Fibroblast of villous mesenchyme (primary cell): ENCODE results near the gene SLMAP. TPM values are rescaled to one million over a fixed set of nuclear protein-coding genes. Genes with fewer than 3 reads are reported as not detected.
A peak's percentile ranks its signal among the peaks of the same experiment; 100 is the strongest.

ENCODE experiments used
- DNase-seq: peaks from one replicate; pipeline ENCODE4 v3.0.0-alpha.2; 2010; ENCODE audit warnings: low read depth
- H3K4me3 ChIP-seq: 2 replicates; pipeline ENCODE4 v1.5.1; 2011; ENCODE audit warnings: low read depth, mild to moderate bottlenecking, low read length
- total RNA-seq: library from RNA; depleted of rRNA; stranded (reverse); fragments of >200 nt; gene quantifications from 2 replicates; pipeline ENCODE4 v1.2.3, GENCODE V29; 2012
- TF ChIP-seq, protein P1 (sequence below): IDR thresholded peaks from 2 replicates; pipeline ENCODE4 v1.5.1; 2012; ENCODE audit warnings: low read depth, mild to moderate bottlenecking, low read length; ENCODE audit not compliant: insufficient read depth

The SLMAP gene
- total RNA-seq, 1 donor: 77.3 TPM

GRCh38 chr3:57893156-57893555 is 137.0 kb downstream of the SLMAP start:
- DNase-seq: no peak
- no peak overlapping the region for H3K4me3 ChIP-seq
- TF ChIP-seq, protein P1, sequence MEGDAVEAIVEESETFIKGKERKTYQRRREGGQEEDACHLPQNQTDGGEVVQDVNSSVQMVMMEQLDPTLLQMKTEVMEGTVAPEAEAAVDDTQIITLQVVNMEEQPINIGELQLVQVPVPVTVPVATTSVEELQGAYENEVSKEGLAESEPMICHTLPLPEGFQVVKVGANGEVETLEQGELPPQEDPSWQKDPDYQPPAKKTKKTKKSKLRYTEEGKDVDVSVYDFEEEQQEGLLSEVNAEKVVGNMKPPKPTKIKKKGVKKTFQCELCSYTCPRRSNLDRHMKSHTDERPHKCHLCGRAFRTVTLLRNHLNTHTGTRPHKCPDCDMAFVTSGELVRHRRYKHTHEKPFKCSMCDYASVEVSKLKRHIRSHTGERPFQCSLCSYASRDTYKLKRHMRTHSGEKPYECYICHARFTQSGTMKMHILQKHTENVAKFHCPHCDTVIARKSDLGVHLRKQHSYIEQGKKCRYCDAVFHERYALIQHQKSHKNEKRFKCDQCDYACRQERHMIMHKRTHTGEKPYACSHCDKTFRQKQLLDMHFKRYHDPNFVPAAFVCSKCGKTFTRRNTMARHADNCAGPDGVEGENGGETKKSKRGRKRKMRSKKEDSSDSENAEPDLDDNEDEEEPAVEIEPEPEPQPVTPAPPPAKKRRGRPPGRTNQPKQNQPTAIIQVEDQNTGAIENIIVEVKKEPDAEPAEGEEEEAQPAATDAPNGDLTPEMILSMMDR: no peak

DNA sequence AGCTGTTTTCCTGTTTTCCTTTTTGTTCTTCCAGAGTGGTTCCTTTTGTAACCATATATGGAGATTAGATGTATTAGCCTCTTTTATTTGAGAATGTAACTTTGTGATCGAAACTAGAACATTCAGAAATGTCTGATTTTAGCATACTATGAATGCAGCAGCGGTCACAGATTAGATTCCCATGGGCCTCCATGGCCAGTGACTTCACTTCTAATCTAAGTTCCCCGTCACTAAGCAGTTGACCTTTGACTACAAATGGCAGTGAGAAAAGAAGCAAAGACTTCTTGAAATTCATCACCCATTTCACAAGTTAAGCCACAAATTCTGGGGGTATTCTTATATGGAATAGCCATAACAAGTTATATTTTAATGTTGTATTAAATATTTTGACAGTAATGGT is 137.6 kb downstream of the SLMAP start:
- DNase-seq: no peak
- H3K4me3 ChIP-seq: no peak overlapping the region
- TF ChIP-seq, protein P1: no peak

DNA sequence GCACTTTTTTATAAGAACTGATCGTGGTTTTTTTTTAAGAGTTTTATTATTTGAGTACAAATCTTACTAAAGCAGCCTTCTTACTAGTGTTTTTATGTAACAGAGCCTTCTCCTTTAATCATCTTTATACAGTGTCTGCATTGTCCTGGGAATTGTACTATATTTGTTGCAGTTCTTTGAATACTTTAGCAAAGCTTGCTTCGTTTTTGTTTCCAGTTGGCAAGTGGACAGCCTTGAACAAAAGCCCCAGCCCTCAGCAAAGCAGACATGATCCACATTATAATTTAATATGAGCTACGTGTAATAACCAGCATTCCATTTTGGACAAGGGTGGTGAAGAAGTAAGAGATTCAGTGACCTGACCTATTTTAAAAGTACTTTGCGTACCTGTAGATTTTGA is 139.9 kb downstream of the SLMAP start:
- TF ChIP-seq, protein P1: no peak
- no peak for DNase-seq

DNA sequence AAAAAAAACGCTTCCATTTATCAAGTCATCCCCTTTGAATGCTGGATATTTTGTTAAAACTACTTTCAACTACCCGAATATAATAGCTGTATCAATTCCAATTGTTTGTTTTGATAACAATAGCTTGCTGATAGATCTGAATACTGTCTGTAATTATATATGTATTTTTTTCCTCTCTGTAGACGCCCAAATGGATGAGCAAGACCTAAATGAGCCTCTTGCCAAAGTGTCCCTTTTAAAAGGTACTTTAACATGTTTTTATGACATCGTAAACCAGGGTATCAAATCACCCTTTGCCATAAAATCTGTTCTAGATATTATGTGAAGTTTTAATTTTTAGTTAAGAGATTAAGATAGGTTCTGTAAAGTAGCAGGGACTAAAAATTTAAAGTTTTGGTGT is 140.6 kb downstream of the SLMAP start:
- H3K4me3 ChIP-seq: no peak overlapping the region
- TF ChIP-seq, protein P1: no peak
- DNase-seq: no peak

More for the DNA sequence above, 139.9 kb downstream of the SLMAP start:
- H3K4me3 ChIP-seq: no peak overlapping the region

DNA sequence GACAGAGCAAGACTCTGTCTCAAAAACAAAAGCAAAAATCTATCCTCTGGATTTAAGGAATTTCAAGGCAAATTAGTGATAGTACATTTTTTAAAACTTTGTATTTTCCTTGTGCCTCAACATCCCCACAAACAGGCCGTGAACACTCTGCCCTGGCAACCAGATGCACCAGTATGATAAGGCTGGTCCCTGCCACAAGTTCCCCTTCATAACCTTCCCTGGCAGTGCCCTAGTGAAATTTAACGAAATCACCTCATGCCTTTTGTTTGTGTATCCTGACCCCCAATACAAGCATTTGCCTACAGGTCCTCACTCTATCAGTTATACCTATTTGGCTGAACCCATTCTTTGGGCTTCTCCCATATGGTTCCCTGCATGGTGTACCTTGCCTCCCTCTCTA is 144.7 kb downstream of the SLMAP start:
- DNase-seq: no peak
- no peak overlapping the region for H3K4me3 ChIP-seq
- TF ChIP-seq, protein P1: no peak

DNA sequence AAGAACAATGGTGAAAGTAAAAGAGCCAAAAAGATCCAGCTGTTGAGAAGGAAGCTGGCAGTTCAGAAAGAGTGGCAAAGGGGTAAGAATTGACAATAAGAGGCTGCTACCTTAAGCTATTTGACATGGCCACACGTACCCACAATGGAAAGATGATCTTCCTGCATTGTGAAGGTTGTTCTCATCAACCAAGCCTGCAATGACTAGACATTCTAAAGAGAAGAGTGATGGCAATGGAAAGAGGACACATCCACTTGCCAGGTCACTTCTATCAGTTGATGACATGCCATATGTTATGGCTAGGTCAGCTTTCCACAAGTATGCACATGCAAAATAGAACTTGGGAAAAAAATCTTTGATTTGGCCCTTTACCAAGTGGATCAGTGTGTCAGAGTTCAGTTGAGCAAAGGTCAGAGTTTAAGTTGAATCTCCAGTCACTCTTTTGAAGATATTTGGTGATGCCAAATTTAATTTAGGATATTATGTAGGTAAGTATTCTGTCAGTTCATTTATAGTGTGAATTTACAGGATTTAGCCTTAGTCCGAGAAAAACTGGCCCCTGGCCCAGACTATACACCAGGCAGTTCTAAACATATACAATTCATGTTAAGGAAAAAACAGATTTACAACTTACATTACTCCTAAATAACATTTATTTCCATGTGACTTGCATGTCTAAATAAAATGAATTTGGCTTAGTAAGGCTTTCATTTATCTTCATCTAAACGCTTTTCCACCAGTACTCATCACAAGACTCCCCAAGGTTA is 147.2 kb downstream of the SLMAP start:
- TF ChIP-seq, protein P1: no peak
- H3K4me3 ChIP-seq: no peak overlapping the region
- no peak for DNase-seq

- DNase-seq: no peak
- TF ChIP-seq, protein P1: peak; percentile 29
- H3K4me3 ChIP-seq: no peak overlapping the region
Observed at GRCh38 chr3:57910990-57911389, 154.9 kb downstream of the SLMAP start.
